Hematopoietic multipotent progenitor cell treated with erythropoietin and hydrocortisone succinate and interleukin-3 and kit ligand, for 8 days (in vitro differentiated cells): ENCODE results near the gene MUC20.

Source experiments
- DNase-seq: peaks from one replicate; pipeline ENCODE4 v3.0.0-alpha.2; 2015

Gene MUC20

DNA sequence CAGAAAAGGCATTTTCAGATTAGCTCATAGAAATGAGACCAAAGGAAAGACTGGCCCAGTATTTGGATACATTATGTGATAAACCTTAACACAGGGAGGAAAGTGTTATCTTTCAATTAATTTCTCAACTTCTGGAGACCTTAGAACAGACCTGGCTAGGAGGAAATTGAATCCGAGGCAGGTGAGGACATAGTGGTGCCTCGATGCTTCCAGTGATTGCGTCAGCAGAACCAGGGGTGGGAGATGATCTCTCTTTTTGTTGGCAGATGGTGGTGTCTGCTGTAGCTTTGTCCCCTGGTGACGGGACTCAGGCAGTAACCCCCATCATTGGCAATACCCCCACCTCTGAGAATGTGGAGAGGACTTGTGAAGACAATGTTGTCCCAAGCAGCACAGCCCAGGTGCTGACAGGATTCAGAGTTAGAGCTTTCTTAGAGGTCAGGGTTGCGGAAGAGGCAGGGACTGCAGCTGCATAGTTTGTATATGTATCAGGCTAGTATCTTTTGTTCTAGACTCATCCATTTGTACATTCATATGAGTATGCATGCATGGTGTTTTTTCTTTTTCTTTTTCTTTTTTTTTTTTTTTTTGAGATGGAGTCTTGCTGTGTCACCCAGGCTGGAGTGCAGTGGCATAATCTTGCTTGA lies 27.9 kb upstream of the MUC20 start:
- DNase-seq = peak; percentile 1

DNA sequence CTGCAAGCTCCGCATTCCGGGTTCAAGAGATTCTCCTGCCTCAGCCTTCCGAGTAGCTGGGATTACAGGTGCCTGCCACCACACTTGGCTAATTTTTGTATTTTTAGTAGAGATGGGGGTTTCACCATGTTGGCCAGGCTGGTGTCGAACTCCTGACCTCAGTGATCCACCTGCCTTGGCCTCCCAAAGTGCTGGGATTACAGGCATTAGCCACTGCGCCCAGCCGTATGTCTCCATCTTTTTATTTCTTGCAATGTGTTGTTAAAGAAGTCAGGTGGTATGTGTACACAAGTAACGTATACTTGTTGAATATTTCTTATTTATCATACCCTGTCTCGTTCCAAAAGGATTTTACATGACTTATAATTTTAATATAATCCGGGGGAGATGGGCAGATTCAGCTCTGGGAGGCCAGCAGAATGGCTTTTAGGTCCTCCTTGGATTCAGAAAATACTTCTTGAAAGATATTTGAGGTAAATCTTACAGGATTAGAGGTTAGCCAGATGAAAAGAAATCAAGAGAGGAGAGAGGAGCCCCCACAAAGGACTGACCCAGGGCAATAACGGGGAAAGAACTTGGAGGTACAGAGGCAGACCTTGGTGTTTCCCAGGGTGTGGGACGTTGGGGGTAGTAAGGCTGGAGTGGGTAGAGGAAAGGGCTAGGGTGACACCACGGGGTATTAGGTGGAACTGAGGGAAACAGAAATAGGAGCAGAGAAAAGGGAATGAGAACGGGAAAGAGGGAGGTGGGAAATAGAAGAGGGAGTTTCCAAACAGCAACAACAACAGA lies 27.2 kb upstream of the MUC20 start:
- DNase-seq = peak; percentile 0

DNA sequence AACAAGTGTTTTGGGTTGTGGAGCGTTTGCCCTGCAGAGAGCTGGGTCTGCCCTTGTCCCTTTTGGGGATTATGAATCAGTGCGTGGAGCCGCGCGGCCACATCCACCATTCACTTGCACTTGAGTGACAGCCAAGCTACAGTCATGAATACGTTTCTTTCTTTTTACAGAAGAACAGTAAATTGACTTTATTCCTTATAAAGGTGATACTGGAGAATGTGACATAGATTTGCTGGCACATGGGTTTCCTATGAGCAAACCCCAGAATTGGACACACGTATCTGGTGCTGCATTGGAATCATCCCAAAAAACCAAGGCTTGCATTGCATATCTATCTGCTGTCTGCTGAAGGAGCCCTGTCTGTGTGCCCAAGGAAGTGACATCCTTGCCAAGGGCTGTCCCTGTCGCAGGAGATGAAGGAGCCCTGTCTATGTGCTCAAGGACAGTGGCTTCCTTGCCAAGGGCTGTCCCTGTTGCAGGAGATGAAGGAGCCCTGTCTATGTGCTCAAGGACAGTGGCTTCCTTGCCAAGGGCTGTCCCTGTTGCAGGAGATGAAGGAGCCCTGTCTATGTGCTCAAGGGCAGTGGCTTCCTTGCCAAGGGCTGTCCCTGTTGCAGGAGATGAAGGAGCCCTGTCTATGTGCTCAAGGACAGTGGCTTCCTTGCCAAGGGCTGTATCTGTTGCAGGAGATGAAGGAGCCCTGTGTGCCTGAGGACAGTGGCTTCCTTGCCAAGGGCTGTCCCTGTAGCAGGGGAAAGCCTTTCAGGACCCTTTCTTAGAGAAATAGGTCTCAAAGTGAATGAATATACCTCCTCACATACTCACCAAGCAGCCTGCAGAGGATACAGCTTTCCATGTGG lies 26.3 kb upstream of the MUC20 start:
- DNase-seq = peak; percentile 2

DNA sequence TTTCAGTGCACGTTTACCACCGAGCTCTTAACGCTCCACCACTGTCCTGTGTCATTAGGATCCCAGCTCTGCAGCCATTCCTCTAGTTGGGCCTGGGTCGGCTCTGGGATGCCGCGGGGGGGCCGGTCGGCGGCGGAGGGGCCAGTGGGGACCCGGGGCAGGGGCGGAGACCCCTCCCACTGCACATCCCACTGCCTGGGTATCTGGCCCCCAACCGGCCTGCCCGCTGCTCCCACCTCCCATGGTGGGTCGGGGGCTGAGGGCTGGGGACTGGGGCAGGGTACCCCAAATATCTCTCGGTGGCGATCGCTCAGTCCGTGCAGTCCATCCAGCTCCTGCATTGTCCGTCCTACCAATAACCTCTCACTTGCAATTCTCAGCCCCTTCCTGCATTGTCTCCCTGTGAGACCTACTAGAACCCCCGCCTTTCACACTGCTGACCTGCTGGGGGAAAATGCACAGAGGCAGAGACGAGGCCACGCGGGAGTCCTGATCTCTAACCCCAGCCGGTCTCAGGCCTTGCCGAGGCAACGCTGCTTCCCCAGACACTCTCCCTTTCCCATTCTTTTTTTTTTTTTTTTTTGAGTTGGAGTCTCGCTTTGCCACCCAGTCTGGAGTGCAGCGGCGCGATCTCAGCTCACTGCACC lies 24.0 kb upstream of the MUC20 start:
- DNase-seq = no peak

DNA sequence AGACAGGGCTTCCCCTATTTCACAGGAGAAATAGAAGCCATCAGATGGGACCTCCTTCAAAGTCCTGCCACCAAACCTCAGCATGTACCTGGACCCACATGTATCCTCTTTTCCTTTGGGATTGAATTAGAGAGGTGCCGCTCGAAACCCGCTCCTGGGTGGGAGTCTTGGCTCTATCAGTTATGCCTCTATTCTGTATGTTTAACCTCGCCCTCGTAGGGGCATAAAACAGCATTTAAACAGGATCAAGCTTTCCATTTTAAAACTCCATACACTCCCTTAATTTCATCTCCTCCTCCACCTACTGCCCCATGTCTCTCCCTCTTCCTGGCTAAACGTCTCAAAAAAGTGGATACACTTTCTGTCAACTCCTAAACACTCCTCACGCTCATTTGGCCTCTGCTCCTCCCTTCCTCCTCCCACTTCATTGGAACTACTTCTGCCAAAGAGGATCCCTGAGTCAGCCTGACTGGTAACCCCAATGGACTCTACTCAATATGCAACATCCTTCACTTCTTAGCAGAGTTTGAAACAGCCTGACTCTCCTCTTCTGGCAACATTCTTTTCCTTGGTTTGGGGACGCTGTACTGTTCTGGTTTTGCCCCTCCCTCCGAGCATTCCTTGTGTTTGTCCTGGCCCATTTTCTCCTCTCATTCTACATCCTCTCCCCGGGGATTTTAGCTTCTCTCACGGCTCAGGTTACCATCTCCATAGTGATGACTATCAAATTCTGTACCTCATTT lies 23.0 kb upstream of the MUC20 start:
- DNase-seq = peak; percentile 27

DNA sequence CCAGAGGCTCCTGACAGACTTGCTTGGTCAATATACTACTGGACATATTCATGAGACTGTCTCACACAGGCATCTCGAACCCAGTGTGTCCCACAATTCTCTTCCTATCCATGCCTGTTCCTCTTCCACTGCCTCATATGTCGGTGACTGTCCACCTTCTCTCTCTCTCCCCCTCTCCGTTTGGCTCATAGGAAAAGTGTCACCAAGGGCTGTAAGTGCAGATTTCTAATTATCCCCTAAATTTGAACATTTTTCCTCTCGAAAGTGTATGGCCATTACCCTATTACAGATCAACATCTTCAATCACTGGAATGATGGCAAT lies 22.5 kb upstream of the MUC20 start:
- peak; percentile 0 for DNase-seq

DNA sequence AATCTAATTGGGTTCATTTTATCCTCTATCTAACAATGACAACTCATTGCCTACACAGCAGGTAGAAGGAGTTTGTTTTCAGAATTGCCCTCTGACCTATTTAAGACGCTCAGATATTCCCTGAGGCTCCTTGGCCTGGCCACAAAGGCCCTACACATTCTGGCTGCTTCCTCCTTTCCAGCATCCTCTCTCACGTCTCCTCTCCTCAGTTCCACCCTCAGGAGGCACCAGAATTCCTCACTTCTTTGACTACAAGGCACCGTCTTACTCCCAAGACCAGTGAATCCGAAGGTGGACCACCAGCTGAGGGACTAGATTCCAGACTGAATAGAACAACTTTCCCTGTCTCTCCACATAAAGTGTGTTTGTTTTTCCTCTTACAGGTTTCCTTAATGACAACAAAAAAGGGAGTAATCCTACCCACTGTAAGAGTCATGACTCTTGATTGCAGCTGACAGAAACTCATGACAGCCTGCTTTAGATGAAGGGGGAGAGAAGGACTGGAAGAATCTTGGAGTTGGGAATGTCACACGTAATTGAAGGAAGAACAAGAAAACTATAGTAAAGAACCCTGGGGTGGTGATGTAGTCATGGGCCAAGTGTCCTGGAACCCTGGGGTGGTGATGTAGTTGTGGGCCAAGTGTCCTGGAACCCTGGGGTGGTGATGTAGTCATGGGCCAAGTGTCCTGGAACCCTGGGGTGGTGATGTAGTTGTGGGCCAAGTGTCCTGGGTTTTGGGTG lies 22.0 kb upstream of the MUC20 start:
- peak; percentile 1 for DNase-seq

DNA sequence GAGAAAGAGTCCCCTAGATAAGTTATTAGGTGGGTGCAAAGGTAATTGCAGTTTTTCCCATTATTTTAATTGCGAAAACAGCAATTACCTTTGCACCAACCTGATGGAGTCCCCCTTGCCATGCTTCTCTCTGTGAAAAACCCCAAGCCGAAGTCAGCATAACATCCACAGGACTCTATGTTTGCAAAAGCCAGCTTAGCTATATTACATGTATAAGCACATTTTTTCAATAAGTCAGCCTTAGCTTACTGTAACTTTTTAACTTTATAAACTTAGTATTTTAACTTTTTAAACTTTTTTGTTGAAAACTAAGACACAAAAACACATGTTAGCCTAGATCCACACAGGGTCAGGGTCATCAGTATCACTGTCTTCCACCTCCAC lies 21.4 kb upstream of the MUC20 start:
- DNase-seq = peak; percentile 1

DNA sequence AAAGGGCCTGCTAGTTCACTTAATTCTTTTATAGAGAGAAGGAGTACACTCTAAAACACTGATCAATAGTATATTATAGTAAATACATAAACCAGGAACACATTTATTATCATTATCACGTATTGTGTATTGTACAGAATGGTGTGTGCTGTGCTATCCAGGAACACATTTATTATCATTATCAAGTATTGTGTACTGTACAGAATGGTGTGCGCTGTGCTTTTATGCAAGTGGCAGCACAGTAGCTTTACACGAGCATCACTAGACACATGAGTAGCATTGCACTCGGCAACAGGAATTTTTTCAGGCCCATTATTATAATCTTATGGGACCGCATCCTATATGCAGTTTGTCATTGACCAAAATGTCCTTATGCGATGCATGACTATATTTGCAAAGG lies 20.9 kb upstream of the MUC20 start:
- DNase-seq = peak; percentile 8

DNA sequence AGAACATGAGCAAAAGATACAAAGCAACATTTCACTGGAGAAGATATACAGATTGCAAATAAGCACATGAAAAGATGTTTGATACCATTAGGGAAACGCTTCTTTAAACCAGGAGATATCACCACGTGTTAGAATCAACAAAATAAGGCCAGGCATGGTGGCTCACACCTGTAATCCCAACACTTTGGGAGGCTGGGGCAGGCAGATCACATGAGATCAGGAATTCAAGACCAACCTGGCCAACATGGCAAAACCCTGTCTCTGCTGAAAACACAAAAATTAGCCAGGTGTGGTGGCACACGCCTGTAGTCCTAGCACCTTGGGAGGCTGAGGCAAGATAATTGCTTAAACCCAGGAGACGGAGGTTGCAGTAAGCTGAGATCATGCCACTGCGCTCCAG lies 20.5 kb upstream of the MUC20 start:
- DNase-seq = peak; percentile 5

DNA sequence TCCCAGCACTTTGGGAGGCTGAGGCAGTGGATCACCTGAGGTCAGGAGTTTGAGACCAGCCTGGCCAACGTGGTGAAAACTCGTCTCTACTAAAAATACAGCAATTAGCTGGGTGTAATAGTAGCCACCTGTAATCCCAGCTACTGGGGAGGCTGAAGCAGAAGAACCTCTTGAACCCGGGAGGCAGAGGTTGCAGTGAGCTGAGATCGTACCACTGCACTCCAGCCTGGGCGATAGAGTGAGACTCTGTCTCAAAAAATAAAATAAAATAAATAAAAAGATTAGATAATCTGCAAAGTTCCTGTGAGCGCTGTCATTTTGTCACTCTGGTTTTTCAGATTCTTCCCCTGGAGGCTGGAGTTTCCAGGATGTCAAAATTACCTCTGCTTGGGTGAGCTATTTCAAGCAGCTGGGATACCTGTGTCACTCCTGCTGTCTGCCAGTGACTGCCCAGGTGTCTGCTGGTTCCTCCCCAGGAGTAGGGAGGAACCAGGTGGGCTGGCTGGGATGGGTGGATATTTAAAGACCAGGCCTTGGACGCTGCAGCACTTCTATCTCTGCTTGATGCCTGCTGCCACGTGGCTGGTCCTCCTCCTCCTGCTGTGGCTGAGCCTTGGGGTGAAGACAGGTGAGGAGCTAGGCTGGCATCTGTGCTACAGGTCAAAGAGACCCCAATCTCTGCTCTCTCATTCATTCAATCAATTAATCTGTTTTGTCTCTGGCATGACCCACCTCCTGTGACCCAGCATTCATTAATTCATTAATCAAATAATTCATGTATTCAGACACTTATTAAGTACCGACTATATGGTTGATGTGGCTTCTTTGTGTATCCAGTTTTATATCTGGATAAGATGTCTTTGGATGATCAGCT lies 19.5 kb upstream of the MUC20 start:
- DNase-seq = peak; percentile 2

DNA sequence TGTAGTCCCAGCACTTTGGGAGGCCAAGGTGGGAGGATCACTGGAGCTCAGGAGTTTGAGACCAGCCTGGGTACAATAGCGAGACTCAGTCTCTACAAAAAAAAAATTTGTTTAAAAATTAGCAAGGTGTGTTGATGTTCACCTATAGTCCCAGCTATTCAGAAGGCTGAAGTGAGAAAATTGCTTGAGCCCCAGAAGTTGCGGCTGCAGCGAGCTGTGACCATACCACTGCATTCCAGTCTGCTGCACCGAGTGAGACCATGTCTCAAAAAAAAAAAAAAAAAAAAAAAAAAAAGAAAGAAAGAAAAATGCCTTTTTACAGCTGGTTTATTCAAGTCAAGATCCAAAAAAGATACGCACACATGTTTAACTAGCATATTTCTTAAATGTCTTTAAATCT lies 17.0 kb upstream of the MUC20 start:
- peak; percentile 0 for DNase-seq

DNA sequence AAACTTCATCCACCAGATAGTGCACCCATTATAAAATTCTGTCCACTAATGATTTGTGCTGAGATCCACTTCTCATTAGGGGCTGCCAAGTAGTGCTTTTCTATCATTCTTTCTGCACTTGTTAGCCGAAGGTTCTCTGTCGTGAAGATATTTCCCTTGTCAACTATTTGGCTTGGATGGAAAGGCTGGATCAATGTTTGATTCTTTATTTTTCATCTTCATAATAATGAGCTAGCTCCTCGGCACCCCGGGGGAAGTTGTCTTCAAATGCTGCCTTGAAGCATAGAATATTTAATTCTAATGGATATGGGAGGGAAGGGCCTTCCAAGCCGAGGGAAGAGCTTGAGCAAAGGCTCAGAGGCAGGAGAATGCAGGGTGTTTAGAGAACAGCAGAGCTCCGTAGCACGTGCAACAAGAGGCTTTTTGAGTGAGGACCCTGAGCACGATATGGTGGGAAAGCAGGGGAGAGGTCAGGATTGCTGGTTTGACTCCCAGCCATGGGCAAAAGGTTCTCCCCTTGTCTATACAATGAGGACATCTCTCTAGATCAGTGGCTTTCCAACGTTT lies 16.3 kb upstream of the MUC20 start:
- DNase-seq = peak; percentile 1

DNA sequence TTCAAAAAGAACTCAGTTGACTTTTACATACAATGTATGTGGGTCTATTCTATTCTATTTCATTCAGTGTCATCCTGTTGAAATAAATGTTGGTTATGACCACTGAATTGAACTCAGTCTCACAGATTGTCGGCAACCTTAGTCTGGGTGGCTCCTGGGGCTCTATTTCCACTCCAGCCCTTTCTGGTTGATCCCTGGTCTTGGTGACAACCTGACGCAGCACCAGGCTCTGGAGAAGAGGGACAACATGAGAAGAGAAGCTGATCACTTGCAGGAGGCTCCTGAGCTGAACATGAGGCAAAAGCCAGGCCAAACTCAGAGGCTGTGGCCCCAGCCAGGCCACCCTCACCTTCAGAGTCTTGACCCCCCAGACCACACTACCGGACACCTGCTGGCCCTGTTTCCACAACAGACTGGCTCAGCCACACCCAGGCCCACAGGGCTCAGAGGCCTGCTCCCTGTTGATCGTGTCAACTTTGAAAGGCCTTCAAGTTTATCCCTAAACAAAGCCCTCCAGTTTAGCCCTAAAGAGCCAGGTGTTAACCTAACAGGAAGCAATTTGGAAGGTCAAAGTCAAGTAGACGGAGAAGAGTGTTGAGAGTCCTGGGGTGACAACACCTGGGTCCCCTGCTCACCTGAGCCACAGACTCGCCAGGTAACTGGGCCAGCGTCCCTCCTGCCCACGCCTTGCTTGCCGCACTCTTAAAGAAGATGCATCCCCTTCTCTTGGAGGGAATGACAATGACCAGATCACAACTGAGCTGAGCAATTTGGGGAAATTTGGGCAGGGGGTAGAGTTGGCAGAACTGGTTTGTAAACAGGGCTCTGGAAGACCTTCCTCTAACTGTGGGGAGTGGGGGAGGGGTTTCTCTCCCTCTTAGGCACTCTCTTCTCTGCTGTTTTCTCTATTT lies 15.4 kb upstream of the MUC20 start:
- DNase-seq = peak; percentile 0

DNA sequence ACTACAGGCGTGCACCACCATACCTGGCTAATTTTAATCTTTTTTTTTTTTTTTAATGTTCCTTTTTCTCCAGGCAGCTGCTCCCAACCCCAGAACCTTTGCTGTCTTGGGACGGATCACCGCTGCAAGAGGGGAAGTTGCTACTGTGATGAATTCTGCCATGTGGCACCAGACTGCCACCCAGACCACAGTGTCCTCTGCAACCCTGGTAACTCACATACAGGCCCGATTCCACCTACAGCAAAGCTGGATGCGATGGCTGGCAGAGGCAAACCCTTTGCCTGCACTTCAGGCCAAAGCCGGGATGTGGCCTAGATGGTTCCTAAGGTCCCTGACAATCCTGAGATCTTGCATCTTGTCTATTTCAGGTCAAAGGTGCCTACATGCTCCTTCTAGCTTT lies 12.7 kb upstream of the MUC20 start:
- DNase-seq = no peak

DNA sequence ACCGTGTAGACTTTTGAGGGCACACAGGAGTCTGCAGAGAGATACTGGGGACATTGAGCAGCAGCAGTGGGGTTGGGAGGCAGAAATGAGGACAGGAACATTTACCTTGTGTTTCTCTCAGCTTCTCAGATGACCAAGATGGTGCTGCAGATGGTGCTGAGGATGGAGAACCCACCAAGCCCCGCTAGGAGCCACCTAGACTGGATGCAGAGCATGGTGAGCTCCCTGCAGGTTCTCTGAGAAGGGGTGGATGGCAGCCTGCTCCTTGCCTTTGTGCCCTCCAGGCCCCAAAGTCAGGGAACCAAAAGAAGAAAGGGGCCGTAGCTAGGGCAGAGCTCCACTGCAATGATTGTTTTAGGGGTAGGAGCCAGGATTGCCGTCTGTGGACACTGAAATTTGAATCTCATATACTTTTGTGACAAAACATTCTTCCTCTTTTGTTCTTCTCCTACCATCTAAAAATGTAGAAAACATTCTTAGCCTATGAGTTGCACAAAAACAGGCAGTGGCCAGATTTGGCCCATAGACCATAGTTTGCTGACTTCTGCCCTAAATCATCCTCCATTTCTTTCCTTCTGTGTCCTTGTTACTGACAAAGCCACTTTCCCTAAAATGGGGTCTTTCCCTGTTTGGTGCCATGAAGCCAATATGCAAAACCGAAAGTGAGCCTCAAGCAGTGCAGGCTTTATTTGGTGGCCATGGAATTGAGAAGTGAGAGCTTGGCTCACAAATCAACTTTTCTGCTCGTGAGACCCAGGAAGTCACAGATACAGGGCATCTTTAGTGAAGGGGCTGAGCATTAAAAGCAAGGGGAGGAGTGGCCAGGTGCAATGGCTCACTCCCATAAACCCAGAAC lies 11.9 kb upstream of the MUC20 start:
- no peak for DNase-seq

DNA sequence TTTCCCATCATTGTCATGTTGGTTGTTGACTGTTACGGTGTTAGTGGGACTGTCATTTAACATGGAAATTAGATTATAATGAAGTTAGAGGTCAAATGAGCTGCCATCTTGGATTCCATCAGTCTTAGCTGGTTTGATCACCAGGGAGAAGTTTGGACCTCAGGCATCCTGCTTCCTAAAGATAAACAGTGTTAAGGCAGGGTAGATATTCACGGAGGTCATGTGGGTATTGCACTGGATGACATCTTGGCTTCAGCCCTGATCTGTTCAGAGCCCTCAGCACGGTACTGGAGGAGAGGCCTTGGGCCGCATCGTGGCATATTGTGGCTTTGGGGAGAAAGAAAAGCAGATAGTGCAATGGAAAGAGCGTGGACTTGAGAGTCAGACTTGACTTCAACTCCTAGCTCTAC lies 11.1 kb upstream of the MUC20 start:
- DNase-seq = no peak
